Loucy (cell line): ENCODE data around the gene RPS29.

ENCODE experiments used
- CTCF ChIP-seq: fragments of 200-600 bp; sonication (generic); conservative IDR thresholded peaks from 2 replicates; pipeline ENCODE4 v1.5.1; 2014; ENCODE audit warnings: mild to moderate bottlenecking, antibody characterized with exemption, low read length
- EZH2phosphoT487 ChIP-seq: fragments of 200-600 bp; IDR thresholded peaks from 2 replicates; pipeline ENCODE4 v1.6.1; 2018; ENCODE audit warnings: antibody characterized with exemption, mild to moderate bottlenecking, moderate library complexity, borderline replicate concordance

DNA sequence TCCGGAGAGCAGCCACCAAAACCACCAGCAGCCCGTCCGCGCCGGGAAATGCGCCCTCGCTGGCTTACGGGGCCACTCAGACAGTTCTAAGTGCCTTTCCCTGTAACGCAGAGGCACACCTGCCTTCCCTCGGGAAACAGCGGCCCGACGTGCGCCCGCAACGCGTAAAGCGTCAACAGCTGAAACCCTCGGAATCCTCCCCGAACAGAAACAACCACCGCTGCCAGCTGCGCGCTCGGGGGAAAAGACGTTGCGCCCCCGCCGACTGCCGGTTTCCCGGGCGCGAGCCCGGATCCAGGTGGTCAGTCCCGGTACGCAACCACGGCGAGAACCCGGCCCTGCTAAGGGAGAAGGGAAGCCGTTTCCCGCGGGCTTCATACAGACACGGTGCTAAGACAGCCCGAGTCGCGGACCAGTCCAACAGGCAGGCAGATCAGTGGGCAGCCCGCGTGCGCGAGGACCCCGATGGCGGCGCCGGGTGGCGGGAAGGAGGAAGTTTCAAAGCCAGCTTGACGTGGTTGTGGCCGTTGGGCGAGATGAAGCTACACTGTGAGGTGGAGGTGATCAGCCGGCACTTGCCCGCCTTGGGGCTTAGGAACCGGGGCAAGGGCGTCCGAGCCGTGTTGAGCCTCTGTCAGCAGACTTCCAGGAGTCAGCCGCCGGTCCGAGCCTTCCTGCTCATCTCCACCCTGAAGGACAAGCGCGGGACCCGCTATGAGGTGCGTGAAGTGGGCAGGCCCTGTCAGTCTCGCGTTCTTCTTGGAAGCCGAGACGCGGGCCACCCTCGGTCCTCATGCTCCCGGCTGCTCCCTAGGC lies 12.5 kb upstream of the RPS29 start, which contains the start of gene LRR1:
- no peak for TF ChIP-seq CTCF
- TF ChIP-seq EZH2phosphoT487: no peak
